Chondrocyte (in vitro differentiated cells): ENCODE data around the gene SLC38A8. TPM values are rescaled to one million over a fixed set of nuclear protein-coding genes. Genes with fewer than 3 reads are reported as not detected.

Source experiments
- DNase-seq: peaks from one replicate; pipeline ENCODE4 v3.0.0; 2021; ENCODE audit warnings: mixed read lengths, low spot score
- H3K27ac Mint-ChIP-seq: one replicate; pipeline ENCODE4 v1.8.0; 2021; ENCODE audit warnings: mild to moderate bottlenecking, moderate library complexity, mixed read lengths; ENCODE audit not compliant: unreplicated experiment
- H3K27me3 Mint-ChIP-seq: 2 replicates; pipeline ENCODE4 v1.8.0; 2021; ENCODE audit warnings: low read depth, mixed read lengths
- H3K36me3 Mint-ChIP-seq: 2 replicates; pipeline ENCODE4 v1.8.0; 2021; ENCODE audit warnings: low read depth, mixed read lengths
- H3K4me1 Mint-ChIP-seq: 2 replicates; pipeline ENCODE4 v1.8.0; 2021; ENCODE audit warnings: low read depth, mild to moderate bottlenecking, mixed read lengths
- H3K4me3 Mint-ChIP-seq: one replicate; pipeline ENCODE4 v1.8.0; 2021; ENCODE audit warnings: mild to moderate bottlenecking, moderate library complexity, mixed read lengths; ENCODE audit not compliant: unreplicated experiment
- H3K9me3 Mint-ChIP-seq: 2 replicates; pipeline ENCODE4 v1.8.0; 2021; ENCODE audit warnings: low read depth, mixed read lengths
- CTCF ChIP-seq: fragments of 200-600 bp; sonication (generic); IDR thresholded peaks from 2 replicates; pipeline ENCODE4 v1.5.0; 2021; ENCODE audit warnings: antibody characterized with exemption, mild to moderate bottlenecking, moderate library complexity
- total RNA-seq: library from RNA; stranded (reverse); gene quantifications from 3 replicates; pipeline ENCODE4 v1.2.1, GENCODE V29; 2021

Gene SLC38A8
- total RNA-seq, 1 donor from 2014 or later, result not detected

GRCh38 chr16:84032458-84033178 is 10.0 kb downstream of the SLC38A8 start:
- Mint-ChIP-seq H3K4me3 (no peak overlapping the region), H3K36me3 (peaks cover 5% of the 10 kb centered on the region), H3K9me3 (peaks cover 14% of the 10 kb centered on the region), H3K27ac (no peak overlapping the region), H3K27me3 (peaks cover 11% of the 10 kb centered on the region), H3K4me1 (no peaks in the 10 kb centered on the region)
- DNase-seq, result no peak
- no peak for TF ChIP-seq CTCF

- no peak for TF ChIP-seq CTCF
- Mint-ChIP-seq H3K36me3 (peaks cover 5% of the 10 kb centered on the region), H3K27me3 (peaks cover 11% of the 10 kb centered on the region), H3K9me3 (peaks cover 14% of the 10 kb centered on the region), H3K27ac (no peak overlapping the region), H3K4me1 (no peaks in the 10 kb centered on the region), H3K4me3 (no peak overlapping the region)
- no peak for DNase-seq
Measured at GRCh38 chr16:84031556-84031955, 11.0 kb downstream of the SLC38A8 start.

GRCh38 chr16:84029297-84030047 is 13.1 kb downstream of the SLC38A8 start:
- TF ChIP-seq CTCF, result no peak
- DNase-seq, result no peak
- H3K4me1 Mint-ChIP-seq, result peaks cover 10% of the 10 kb centered on the region
- H3K36me3 Mint-ChIP-seq, result no peaks in the 10 kb centered on the region
- H3K27me3 Mint-ChIP-seq, result peaks cover 7% of the 10 kb centered on the region
- H3K27ac Mint-ChIP-seq, result no peak overlapping the region
- no peak overlapping the region for H3K4me3 Mint-ChIP-seq
- no peaks in the 10 kb centered on the region for H3K9me3 Mint-ChIP-seq

GRCh38 chr16:84027625-84028024 is 15.0 kb downstream of the SLC38A8 start:
- Mint-ChIP-seq H3K27me3 (peaks cover 7% of the 10 kb centered on the region), H3K27ac (no peak overlapping the region), H3K4me1 (peaks cover 20% of the 10 kb centered on the region), H3K4me3 (no peak overlapping the region), H3K36me3 (no peaks in the 10 kb centered on the region), H3K9me3 (no peaks in the 10 kb centered on the region)
- TF ChIP-seq CTCF, result no peak
- DNase-seq, result no peak

GRCh38 chr16:84026606-84027005 is 16.0 kb downstream of the SLC38A8 start:
- H3K4me1 Mint-ChIP-seq, result peaks cover 20% of the 10 kb centered on the region
- DNase-seq, result no peak
- H3K27me3 Mint-ChIP-seq, result peaks cover 7% of the 10 kb centered on the region
- peaks cover under 1% of the 10 kb centered on the region for H3K36me3 Mint-ChIP-seq
- no peak overlapping the region for H3K27ac Mint-ChIP-seq
- no peak overlapping the region for H3K4me3 Mint-ChIP-seq
- no peak for TF ChIP-seq CTCF
- H3K9me3 Mint-ChIP-seq, result peaks cover 7% of the 10 kb centered on the region
